ENCODE measurements around the gene NOC2L. TPM values are rescaled to one million over a fixed set of nuclear protein-coding genes. Genes with fewer than 3 reads are reported as not detected.

The NOC2L gene
- total RNA-seq, 1 experiment from 2014 or later, result 130 TPM

DNA sequence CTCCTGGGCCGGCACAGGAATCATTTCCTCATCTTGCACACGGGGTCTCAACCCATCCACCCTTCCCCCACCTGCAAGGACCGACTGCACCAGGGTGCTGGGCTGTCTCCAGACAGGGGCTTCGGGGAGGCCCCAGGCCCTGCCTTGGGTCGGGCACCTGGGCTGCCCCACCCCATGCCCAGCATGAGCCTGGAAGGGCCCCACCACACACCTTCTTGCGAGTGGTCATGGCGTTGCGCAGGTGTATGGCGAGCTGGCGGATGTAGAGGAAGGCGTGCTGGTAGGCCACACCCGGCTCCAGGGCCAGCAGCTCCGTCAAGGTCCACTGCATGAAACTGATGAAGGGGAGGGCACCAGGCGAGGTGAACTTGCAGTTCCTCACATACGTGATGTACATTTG, 6.9 kb downstream of the NOC2L start:
- no CpG with 5 or more reads among the region's 15 CpGs for WGBS (ENCODE audit: extremely low coverage, insufficient read length, low lambda C conversion rate)
- no peak overlapping the region for H2BK5ac ChIP-seq (ENCODE audit: insufficient read length, low read length)

More for the DNA sequence above, 6.9 kb downstream of the NOC2L start:
- H3K23ac ChIP-seq (ENCODE audit: insufficient read length, low read depth, low read length), result no peak overlapping the region
- no peaks in the 10 kb centered on the region for H3K9me3 ChIP-seq (ENCODE audit: control insufficient read depth, low read depth, low read length)
- no peak overlapping the region for H3K9ac ChIP-seq (ENCODE audit: extremely low read depth, insufficient read length, low read length)
- Mint-ChIP-seq H3K4me3 (no peak overlapping the region), H3K4me1 (peaks cover 0 to 5% of the 10 kb centered on the region in 2 experiments; a peak in 1 of 4 replicates), H3K27ac (no peak overlapping the region), H3K27me3 (ENCODE audit: low read depth) (no peaks in the 10 kb centered on the region), H3K36me3 (ENCODE audit: insufficient read depth in 1 of 3, low read depth in 3 of 3) (peaks cover 38 to 88% (median 84%) of the 10 kb centered on the region in 3 experiments; a peak in 6 of 7 replicates), H3K9me3 (no peaks in the 10 kb centered on the region; a peak in 2 of 5 replicates)
- H3K4ac ChIP-seq (ENCODE audit: low read depth, low read length), result no peak overlapping the region
- H2BK120ac ChIP-seq (ENCODE audit: low read depth, low read length, poor library complexity, severe bottlenecking), result no peak overlapping the region
- no peak overlapping the region for H2AFZ ChIP-seq (ENCODE audit: low read length)
- no peak for DNase-seq
- no peaks in the 10 kb centered on the region for H3K79me1 ChIP-seq (ENCODE audit: insufficient read depth, low read depth, low read length, poor library complexity, severe bottlenecking)
- H2BK12ac ChIP-seq (ENCODE audit: insufficient read length, low read depth, low read length), result no peak overlapping the region
- no peak overlapping the region for H3K18ac ChIP-seq (ENCODE audit: insufficient read length, low read depth, low read length)
- no peak overlapping the region for H4K8ac ChIP-seq (replicated peaks; ENCODE audit: insufficient read length, low read depth, low read length)
- H2BK20ac ChIP-seq (ENCODE audit: low read depth, low read length, poor library complexity, severe bottlenecking), result no peak overlapping the region
- no peaks in the 10 kb centered on the region for H3K79me2 ChIP-seq (ENCODE audit: insufficient read depth, low read length)
- no peaks in the 10 kb centered on the region for H3K23me2 ChIP-seq (ENCODE audit: insufficient read length, low read depth, low read length, poor library complexity, severe bottlenecking)
- no peak overlapping the region for H3T11ph ChIP-seq (ENCODE audit: low read length)
- TF ChIP-seq, protein P1, sequence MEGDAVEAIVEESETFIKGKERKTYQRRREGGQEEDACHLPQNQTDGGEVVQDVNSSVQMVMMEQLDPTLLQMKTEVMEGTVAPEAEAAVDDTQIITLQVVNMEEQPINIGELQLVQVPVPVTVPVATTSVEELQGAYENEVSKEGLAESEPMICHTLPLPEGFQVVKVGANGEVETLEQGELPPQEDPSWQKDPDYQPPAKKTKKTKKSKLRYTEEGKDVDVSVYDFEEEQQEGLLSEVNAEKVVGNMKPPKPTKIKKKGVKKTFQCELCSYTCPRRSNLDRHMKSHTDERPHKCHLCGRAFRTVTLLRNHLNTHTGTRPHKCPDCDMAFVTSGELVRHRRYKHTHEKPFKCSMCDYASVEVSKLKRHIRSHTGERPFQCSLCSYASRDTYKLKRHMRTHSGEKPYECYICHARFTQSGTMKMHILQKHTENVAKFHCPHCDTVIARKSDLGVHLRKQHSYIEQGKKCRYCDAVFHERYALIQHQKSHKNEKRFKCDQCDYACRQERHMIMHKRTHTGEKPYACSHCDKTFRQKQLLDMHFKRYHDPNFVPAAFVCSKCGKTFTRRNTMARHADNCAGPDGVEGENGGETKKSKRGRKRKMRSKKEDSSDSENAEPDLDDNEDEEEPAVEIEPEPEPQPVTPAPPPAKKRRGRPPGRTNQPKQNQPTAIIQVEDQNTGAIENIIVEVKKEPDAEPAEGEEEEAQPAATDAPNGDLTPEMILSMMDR (conservative IDR thresholded peaks at IDR 0.05), result no peak
- H3K4me1 ChIP-seq (ENCODE audit: insufficient read depth, low read length), result no peaks in the 10 kb centered on the region
- no peak overlapping the region for H3K56ac ChIP-seq (ENCODE audit: insufficient read length, low read depth, low read length)
- H4K5ac ChIP-seq (ENCODE audit: insufficient read length, low read depth, low read length), result no peak overlapping the region
- no peak overlapping the region for H4K91ac ChIP-seq (ENCODE audit: insufficient read length, low read depth, low read length)
- no peaks in the 10 kb centered on the region for H4K20me1 ChIP-seq (ENCODE audit: control insufficient read depth, insufficient read depth, insufficient read length)
- no peaks in the 10 kb centered on the region for H3K27me3 ChIP-seq (ENCODE audit: insufficient read depth, low read length)
- no peak overlapping the region for H2AK5ac ChIP-seq (ENCODE audit: insufficient read length, low read length)
- H3K14ac ChIP-seq (ENCODE audit: insufficient read depth, low read length), result no peak overlapping the region
- H2BK15ac ChIP-seq (ENCODE audit: low read depth, low read length), result no peak overlapping the region
- no peak overlapping the region for H3K4me2 ChIP-seq (ENCODE audit: insufficient read depth, insufficient read length, low read length)
- H3K27ac ChIP-seq (ENCODE audit: insufficient read length, low read depth, low read length), result no peak overlapping the region

Measured in H9 (cell line).